ENCODE results near the gene CYP24A1. TPM values are rescaled to one million over a fixed set of nuclear protein-coding genes. Genes with fewer than 3 reads are reported as not detected.
A peak's percentile ranks its signal among the peaks of the same experiment; 100 is the strongest.

The CYP24A1 gene
- total RNA-seq, 4 donors from 2014 or later: 0.10 to 0.71 (median 0.69) TPM; not detected in 1

DNA sequence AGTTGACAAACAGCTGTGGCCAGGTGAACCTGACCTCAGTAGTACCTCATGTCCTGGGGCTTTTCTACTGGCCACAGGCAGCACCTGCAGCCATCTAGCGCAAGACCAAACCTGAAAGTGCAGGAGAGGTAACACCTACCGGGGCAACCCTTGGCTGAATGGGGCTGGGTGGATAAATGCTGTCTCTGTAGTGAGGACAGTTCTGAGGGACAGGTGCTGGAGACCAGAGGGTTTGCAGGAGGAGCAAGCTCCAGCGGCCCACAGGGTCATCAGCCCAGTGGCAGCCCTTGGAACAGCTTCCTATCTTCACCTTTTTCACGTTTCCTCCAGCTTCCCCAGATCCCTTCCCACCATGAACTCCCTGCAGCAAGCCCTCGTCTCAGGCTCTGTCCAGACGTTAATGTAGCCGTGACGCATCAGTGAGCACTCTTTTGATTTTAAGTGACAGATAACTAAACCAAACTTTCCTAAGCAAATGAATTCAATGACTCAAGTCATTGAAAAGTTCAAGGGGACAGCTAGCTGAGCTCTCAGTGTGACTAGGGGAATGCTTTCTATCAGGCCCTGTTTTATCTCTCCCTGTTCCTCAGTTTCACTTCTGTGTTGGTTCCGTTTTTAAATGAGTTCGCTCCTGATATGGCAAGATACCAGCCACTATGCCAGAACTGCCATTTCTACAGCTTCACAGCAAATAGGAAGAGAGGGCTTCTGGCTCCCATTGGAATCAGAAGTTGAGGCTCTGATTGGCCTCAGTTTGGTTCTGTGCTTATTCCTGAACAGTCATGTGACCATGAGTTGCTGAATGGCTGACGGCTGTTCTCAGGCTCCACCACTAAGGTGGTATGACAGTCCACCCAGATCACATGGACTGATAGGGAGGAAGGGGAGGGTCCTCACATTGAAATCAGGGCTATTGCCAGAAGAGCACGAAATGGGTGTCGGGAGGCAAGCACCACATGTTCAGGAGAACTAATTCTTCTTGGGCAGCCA is 22.0 kb upstream of the CYP24A1 start:
- intact Hi-C loops (cut with DNase I; ENCODE audit: low total_unique reads): loop anchor here (5.0 kb wide), 1 partner anchor 98 kb away; no protein-coding TSS in a partner anchor
- TF ChIP-seq, protein P1, sequence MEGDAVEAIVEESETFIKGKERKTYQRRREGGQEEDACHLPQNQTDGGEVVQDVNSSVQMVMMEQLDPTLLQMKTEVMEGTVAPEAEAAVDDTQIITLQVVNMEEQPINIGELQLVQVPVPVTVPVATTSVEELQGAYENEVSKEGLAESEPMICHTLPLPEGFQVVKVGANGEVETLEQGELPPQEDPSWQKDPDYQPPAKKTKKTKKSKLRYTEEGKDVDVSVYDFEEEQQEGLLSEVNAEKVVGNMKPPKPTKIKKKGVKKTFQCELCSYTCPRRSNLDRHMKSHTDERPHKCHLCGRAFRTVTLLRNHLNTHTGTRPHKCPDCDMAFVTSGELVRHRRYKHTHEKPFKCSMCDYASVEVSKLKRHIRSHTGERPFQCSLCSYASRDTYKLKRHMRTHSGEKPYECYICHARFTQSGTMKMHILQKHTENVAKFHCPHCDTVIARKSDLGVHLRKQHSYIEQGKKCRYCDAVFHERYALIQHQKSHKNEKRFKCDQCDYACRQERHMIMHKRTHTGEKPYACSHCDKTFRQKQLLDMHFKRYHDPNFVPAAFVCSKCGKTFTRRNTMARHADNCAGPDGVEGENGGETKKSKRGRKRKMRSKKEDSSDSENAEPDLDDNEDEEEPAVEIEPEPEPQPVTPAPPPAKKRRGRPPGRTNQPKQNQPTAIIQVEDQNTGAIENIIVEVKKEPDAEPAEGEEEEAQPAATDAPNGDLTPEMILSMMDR (IDR thresholded peaks at IDR 0.05): no peak
- no peak for TF ChIP-seq POLR2A (IDR thresholded peaks at IDR 0.05)
- no peak for DNase-seq (ENCODE audit: low spot score in 2 of 2)
- WGBS, 2 donors: 80 to 85% methylated on average over 13 of the region's 13 CpGs
- H3K4me3 ChIP-seq (ENCODE audit: low read depth, poor library complexity, severe bottlenecking): no peak overlapping the region

GRCh38 chr20:54194724-54195438 is 21.1 kb upstream of the CYP24A1 start:
- 53 to 54% methylated on average over 11 of the region's 11 CpGs for WGBS, 2 donors
- H3K4me3 ChIP-seq (ENCODE audit: low read depth, poor library complexity, severe bottlenecking): no peak overlapping the region
- intact Hi-C loops (cut with DNase I; ENCODE audit: low total_unique reads): loop anchor here (5.0 kb wide), 1 partner anchor 98 kb away; no protein-coding TSS in a partner anchor
- DNase-seq (ENCODE audit: low spot score in 2 of 2): no peak
- TF ChIP-seq, protein P1 (IDR thresholded peaks at IDR 0.05): peak in 1 of 3 donors; percentile 99
- no peak for TF ChIP-seq POLR2A (IDR thresholded peaks at IDR 0.05)

DNA sequence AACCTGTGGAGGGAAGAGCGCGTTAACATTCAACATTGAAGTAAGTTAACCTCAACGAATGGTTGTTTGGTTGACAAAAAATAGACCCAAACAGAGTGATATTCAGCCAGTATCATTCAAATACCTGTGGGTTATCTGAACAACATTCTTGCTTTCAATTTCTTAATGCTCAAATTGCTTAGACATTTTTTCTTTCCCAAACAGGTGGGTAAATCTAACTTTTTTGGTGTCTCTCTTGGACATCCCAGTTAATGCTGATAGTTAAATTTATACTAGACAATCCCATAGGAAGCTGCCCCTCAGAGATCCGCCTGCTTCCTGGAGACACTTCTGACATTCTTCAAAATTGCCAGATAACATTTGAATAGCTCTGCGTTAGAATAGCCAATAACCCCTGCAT is 20.0 kb upstream of the CYP24A1 start:
- TF ChIP-seq, protein P1 (IDR thresholded peaks at IDR 0.05): no peak
- no peak for TF ChIP-seq POLR2A (IDR thresholded peaks at IDR 0.05)

GRCh38 chr20:54190217-54190616 is 16.4 kb upstream of the CYP24A1 start:
- TF ChIP-seq POLR2A (IDR thresholded peaks at IDR 0.05): no peak
- TF ChIP-seq, protein P1 (IDR thresholded peaks at IDR 0.05): no peak
- no peak for DNase-seq (ENCODE audit: low spot score in 2 of 2)
- intact Hi-C loops (cut with DNase I; ENCODE audit: low total_unique reads): no loop called here
- no peak overlapping the region for H3K4me3 ChIP-seq (ENCODE audit: low read depth, poor library complexity, severe bottlenecking)
- WGBS, 2 donors: 39 to 52% methylated on average over 2 of the region's 2 CpGs

More for the DNA sequence above, 20.0 kb upstream of the CYP24A1 start:
- intact Hi-C loops (cut with DNase I; ENCODE audit: low total_unique reads): no loop called here
- DNase-seq (ENCODE audit: low spot score in 2 of 2): no peak
- 81 to 91% methylated on average over 5 of the region's 5 CpGs for WGBS, 2 donors
- H3K4me3 ChIP-seq (ENCODE audit: low read depth, poor library complexity, severe bottlenecking): no peak overlapping the region

GRCh38 chr20:54189630-54190029 is 15.8 kb upstream of the CYP24A1 start:
- WGBS, 2 donors: 24 to 25% methylated on average over 2 of the region's 2 CpGs
- H3K4me3 ChIP-seq (ENCODE audit: low read depth, poor library complexity, severe bottlenecking): no peak overlapping the region
- no peak for DNase-seq (ENCODE audit: low spot score in 2 of 2)
- no peak for TF ChIP-seq POLR2A (IDR thresholded peaks at IDR 0.05)
- TF ChIP-seq, protein P1 (IDR thresholded peaks at IDR 0.05): no peak
- intact Hi-C loops (cut with DNase I; ENCODE audit: low total_unique reads): no loop called here
